ENCODE results near the gene SYNM.

SYNM gene

GRCh38 chr15:99084965-99085364 lies 19.9 kb upstream of the SYNM start:
- no peak for DNase-seq (ENCODE audit: low read depth, low spot score)

GRCh38 chr15:99085413-99086326 lies 19.2 kb upstream of the SYNM start:
- DNase-seq (ENCODE audit: low read depth, low spot score) = no peak

GRCh38 chr15:99086327-99086667 lies 18.6 kb upstream of the SYNM start:
- DNase-seq (ENCODE audit: low read depth, low spot score) = no peak

GRCh38 chr15:99087405-99087943 lies 17.4 kb upstream of the SYNM start:
- no peak for DNase-seq (ENCODE audit: low read depth, low spot score)

- no peak for DNase-seq (ENCODE audit: low read depth, low spot score)
Observed at GRCh38 chr15:99090011-99090699, 14.7 kb upstream of the SYNM start.

- DNase-seq (ENCODE audit: low read depth, low spot score) = no peak
Observed at GRCh38 chr15:99090938-99091337, 13.9 kb upstream of the SYNM start.

- no peak for DNase-seq (ENCODE audit: low read depth, low spot score)
Observed at GRCh38 chr15:99092554-99093172, 12.2 kb upstream of the SYNM start.

- no peak for DNase-seq (ENCODE audit: low read depth, low spot score)
Observed at GRCh38 chr15:99095626-99096025, 9.3 kb upstream of the SYNM start.

- DNase-seq (ENCODE audit: low read depth, low spot score) = no peak
Observed at GRCh38 chr15:99096173-99096893, 8.5 kb upstream of the SYNM start.

- no peak for DNase-seq (ENCODE audit: low read depth, low spot score)
Observed at GRCh38 chr15:99096894-99097426, 7.9 kb upstream of the SYNM start.

GRCh38 chr15:99097441-99098410 lies 7.2 kb upstream of the SYNM start:
- DNase-seq (ENCODE audit: low read depth, low spot score) = no peak

GRCh38 chr15:99098426-99098825 lies 6.5 kb upstream of the SYNM start:
- DNase-seq (ENCODE audit: low read depth, low spot score) = no peak

GRCh38 chr15:99098991-99099390 lies 5.9 kb upstream of the SYNM start:
- DNase-seq (ENCODE audit: low read depth, low spot score) = no peak

- no peak for DNase-seq (ENCODE audit: low read depth, low spot score)
Observed at GRCh38 chr15:99099661-99100060, 5.2 kb upstream of the SYNM start.

GRCh38 chr15:99100245-99101173 lies 4.4 kb upstream of the SYNM start:
- no peak for DNase-seq (ENCODE audit: low read depth, low spot score)

- no peak for DNase-seq (ENCODE audit: low read depth, low spot score)
Observed at GRCh38 chr15:99101501-99101900, 3.4 kb upstream of the SYNM start.

GRCh38 chr15:99102332-99103235 lies 2.3 kb upstream of the SYNM start:
- no peak for DNase-seq (ENCODE audit: low read depth, low spot score)

- DNase-seq (ENCODE audit: low read depth, low spot score) = no peak
Observed at GRCh38 chr15:99103279-99103678, 1.6 kb upstream of the SYNM start.

All from activated CD4-positive, CD25-positive, alpha-beta regulatory T cell treated with anti-CD3 and anti-CD28 coated beads, Interleukin-2, amount 50 U/mL, for 16 hours (primary cell).